H9 (cell line): ENCODE measurements around the gene RPL5. TPM values are rescaled to one million over a fixed set of nuclear protein-coding genes. Genes with fewer than 3 reads are reported as not detected.

Experiments
- DNase-seq: peaks from one replicate; pipeline ENCODE4 v3.0.0-alpha.2; 2017
- H2AFZ ChIP-seq: one replicate; pipeline ENCODE4 v1.6.1; 2013; ENCODE audit warnings: mild to moderate bottlenecking, low read length, control low read depth, moderate library complexity
- H2AK5ac ChIP-seq: 2 replicates; pipeline ENCODE4 v1.6.1; 2013; ENCODE audit warnings: low read length, control low read depth, mixed read lengths; ENCODE audit not compliant: insufficient read length
- H2BK120ac ChIP-seq: one replicate; pipeline ENCODE4 v1.6.1; 2013; ENCODE audit warnings: low read depth, mild to moderate bottlenecking, low read length, control low read depth, inconsistent platforms; ENCODE audit not compliant: poor library complexity, severe bottlenecking
- H2BK12ac ChIP-seq: 2 replicates; pipeline ENCODE4 v1.6.1; 2013; ENCODE audit warnings: low read length, control low read depth, mixed read lengths, low read depth; ENCODE audit not compliant: insufficient read length
- H2BK15ac ChIP-seq: 2 replicates; pipeline ENCODE4 v1.6.1; 2013; ENCODE audit warnings: low read depth, low read length, control low read depth
- H2BK20ac ChIP-seq: one replicate; pipeline ENCODE4 v1.6.1; 2013; ENCODE audit warnings: low read depth, mild to moderate bottlenecking, low read length, control low read depth, inconsistent platforms; ENCODE audit not compliant: poor library complexity, severe bottlenecking
- H2BK5ac ChIP-seq: 2 replicates; pipeline ENCODE4 v1.6.1; 2013; ENCODE audit warnings: low read length, control low read depth, mixed read lengths; ENCODE audit not compliant: insufficient read length
- H3K14ac ChIP-seq: 2 replicates; pipeline ENCODE4 v1.6.1; 2013; ENCODE audit warnings: low read length, control low read depth; ENCODE audit not compliant: insufficient read depth
- H3K18ac ChIP-seq: 2 replicates; pipeline ENCODE4 v1.6.1; 2013; ENCODE audit warnings: low read depth, mild to moderate bottlenecking, mixed read lengths, low read length, control low read depth; ENCODE audit not compliant: insufficient read length
- H3K23ac ChIP-seq: 2 replicates; pipeline ENCODE4 v1.6.1; 2013; ENCODE audit warnings: low read length, control low read depth, mixed read lengths, low read depth; ENCODE audit not compliant: insufficient read length
- H3K23me2 ChIP-seq: 2 replicates; pipeline ENCODE4 v1.6.1; 2013; ENCODE audit warnings: low read depth, mild to moderate bottlenecking, mixed read lengths, low read length, control low read depth; ENCODE audit not compliant: insufficient read length, poor library complexity, severe bottlenecking
- H3K27ac ChIP-seq: 2 replicates; pipeline ENCODE4 v1.5.1; 2013; ENCODE audit warnings: low read length, control low read depth, mixed read lengths, low read depth; ENCODE audit not compliant: insufficient read length
- H3K27me3 ChIP-seq: 2 replicates; pipeline ENCODE4 v1.6.1; 2013; ENCODE audit warnings: low read length, control low read depth, inconsistent platforms; ENCODE audit not compliant: insufficient read depth
- H3K4ac ChIP-seq: 2 replicates; pipeline ENCODE4 v1.6.1; 2013; ENCODE audit warnings: low read depth, mild to moderate bottlenecking, control low read depth, inconsistent platforms, low read length, moderate library complexity
- H3K4me1 ChIP-seq: 2 replicates; pipeline ENCODE4 v1.6.1; 2013; ENCODE audit warnings: low read length, control low read depth, inconsistent platforms; ENCODE audit not compliant: insufficient read depth
- H3K4me2 ChIP-seq: 2 replicates; pipeline ENCODE4 v1.6.1; 2013; ENCODE audit warnings: low read length, control low read depth, mixed read lengths; ENCODE audit not compliant: insufficient read length, insufficient read depth
- H3K56ac ChIP-seq: 2 replicates; pipeline ENCODE4 v1.6.1; 2013; ENCODE audit warnings: low read depth, mild to moderate bottlenecking, mixed read lengths, low read length, control low read depth; ENCODE audit not compliant: insufficient read length
- H3K79me1 ChIP-seq: 2 replicates; pipeline ENCODE4 v1.6.1; 2013; ENCODE audit warnings: low read depth, mild to moderate bottlenecking, moderate library complexity, low read length, control low read depth, inconsistent platforms; ENCODE audit not compliant: insufficient read depth, poor library complexity, severe bottlenecking
- H3K79me2 ChIP-seq: 2 replicates; pipeline ENCODE4 v1.6.1; 2013; ENCODE audit warnings: low read length, control low read depth, inconsistent platforms; ENCODE audit not compliant: insufficient read depth
- H3K9ac ChIP-seq: 2 replicates; pipeline ENCODE4 v1.6.1; 2013; ENCODE audit warnings: low read length, control low read depth, mixed read lengths; ENCODE audit not compliant: insufficient read length; ENCODE audit errors: extremely low read depth
- H3K9me3 ChIP-seq: one replicate; pipeline ENCODE4 v1.6.1; 2013; ENCODE audit warnings: low read depth, low read length, inconsistent platforms; ENCODE audit not compliant: control insufficient read depth
- H3T11ph ChIP-seq: one replicate; pipeline ENCODE4 v1.6.1; 2013; ENCODE audit warnings: mild to moderate bottlenecking, low read length, control low read depth, inconsistent platforms
- H4K20me1 ChIP-seq: one replicate; pipeline ENCODE4 v1.6.1; 2013; ENCODE audit not compliant: control insufficient read depth, insufficient read length, insufficient read depth
- H4K5ac ChIP-seq: 2 replicates; pipeline ENCODE4 v1.6.1; 2013; ENCODE audit warnings: low read depth, mild to moderate bottlenecking, mixed read lengths, low read length, control low read depth; ENCODE audit not compliant: insufficient read length
- H4K8ac ChIP-seq: replicated peaks from 2 replicates; pipeline ENCODE4 v1.6.1; 2013; ENCODE audit warnings: low read length, control low read depth, mixed read lengths, low read depth; ENCODE audit not compliant: insufficient read length
- H4K91ac ChIP-seq: 2 replicates; pipeline ENCODE4 v1.6.1; 2013; ENCODE audit warnings: low read depth, mild to moderate bottlenecking, moderate library complexity, mixed read lengths, low read length, control low read depth; ENCODE audit not compliant: insufficient read length
- H3K27ac Mint-ChIP-seq, 3 experiments: 2 replicates in 2 of 3; 3 replicates in 1 of 3; pipeline ENCODE4 v1.8.0; 2020 to 2021; ENCODE audit warnings: mixed read lengths in 3 of 3, mild to moderate bottlenecking in 1 of 3, moderate library complexity in 1 of 3
- H3K27me3 Mint-ChIP-seq: 2 replicates; pipeline ENCODE4 v1.8.0; 2021; ENCODE audit warnings: low read depth, mild to moderate bottlenecking, moderate library complexity, mixed read lengths
- H3K36me3 Mint-ChIP-seq, 3 experiments: 2 replicates in 2 of 3; 3 replicates in 1 of 3; pipeline ENCODE4 v1.8.0; 2020 to 2021; ENCODE audit warnings: low read depth in 3 of 3, mixed read lengths in 3 of 3; ENCODE audit not compliant: insufficient read depth in 1 of 3
- H3K4me1 Mint-ChIP-seq, 2 experiments: 2 replicates each; pipeline ENCODE4 v1.8.0; 2020; ENCODE audit warnings: mixed read lengths in 2 of 2
- H3K4me3 Mint-ChIP-seq, 2 experiments: 2 replicates in 1 of 2; 3 replicates in 1 of 2; pipeline ENCODE4 v1.8.0; 2020 to 2021; ENCODE audit warnings: mild to moderate bottlenecking in 2 of 2, mixed read lengths in 2 of 2, moderate library complexity in 1 of 2
- H3K9me3 Mint-ChIP-seq, 2 experiments: 2 replicates in 1 of 2; 3 replicates in 1 of 2; pipeline ENCODE4 v1.8.0; 2020; ENCODE audit warnings: mild to moderate bottlenecking in 2 of 2, mixed read lengths in 2 of 2, moderate library complexity in 1 of 2
- CTCF ChIP-seq: fragments of 200-600 bp; sonication (generic); conservative IDR thresholded peaks from 3 replicates; pipeline ENCODE4 v1.8.0; 2021; ENCODE audit warnings: antibody characterized with exemption, mild to moderate bottlenecking
- WGBS: extraction: QIAGEN DNeasy Blood & Tissue Kit; methylation state at CpG from one replicate; pipeline ENCODE4 v1.1.7; 2013; ENCODE audit warnings: missing lambda C conversion rate, low lambda C conversion rate, mixed read lengths; ENCODE audit not compliant: insufficient read length; ENCODE audit errors: extremely low coverage; 5-methylcytosine and 5-hydroxymethylcytosine counted together
- total RNA-seq: library from RNA; stranded (reverse); gene quantifications from 2 replicates; pipeline ENCODE4 v1.2.1, GENCODE V29; 2021

Gene RPL5
- total RNA-seq, 1 experiment from 2014 or later: 1,608 TPM

GRCh38 chr1:92820551-92820950 is 11.3 kb upstream of the RPL5 start:
- no peak overlapping the region for H2BK120ac ChIP-seq
- H3K9me3 Mint-ChIP-seq: no peaks in the 10 kb centered on the region
- no peaks in the 10 kb centered on the region for H3K79me2 ChIP-seq
- no peak for DNase-seq
- no peak overlapping the region for H4K8ac ChIP-seq
- H3K4ac ChIP-seq: no peak overlapping the region
- no peak for TF ChIP-seq CTCF
- H3K79me1 ChIP-seq: no peaks in the 10 kb centered on the region
- no peak overlapping the region for H3K27ac ChIP-seq
- H2AFZ ChIP-seq: no peak overlapping the region
- H4K20me1 ChIP-seq: no peaks in the 10 kb centered on the region
- H3K23ac ChIP-seq: no peak overlapping the region
- no peak overlapping the region for H3K9ac ChIP-seq
- H3K4me1 Mint-ChIP-seq: no peaks in the 10 kb centered on the region
- H2BK12ac ChIP-seq: no peak overlapping the region
- H3K27me3 Mint-ChIP-seq: no peaks in the 10 kb centered on the region
- H3K23me2 ChIP-seq: no peaks in the 10 kb centered on the region
- no peaks in the 10 kb centered on the region for H3K36me3 Mint-ChIP-seq
- H3K4me3 Mint-ChIP-seq: no peak overlapping the region
- H4K91ac ChIP-seq: no peak overlapping the region
- no peak overlapping the region for H3K18ac ChIP-seq
- H3K56ac ChIP-seq: no peak overlapping the region
- no CpG with 5 or more reads among the region's 3 CpGs for WGBS
- H3K9me3 ChIP-seq: no peaks in the 10 kb centered on the region
- H3K4me1 ChIP-seq: no peaks in the 10 kb centered on the region
- no peak overlapping the region for H3T11ph ChIP-seq
- H2BK15ac ChIP-seq: no peak overlapping the region
- no peak overlapping the region for H2AK5ac ChIP-seq
- no peak overlapping the region for H3K4me2 ChIP-seq
- H2BK20ac ChIP-seq: no peak overlapping the region
- H3K27ac Mint-ChIP-seq: no peak overlapping the region
- no peaks in the 10 kb centered on the region for H3K27me3 ChIP-seq
- H4K5ac ChIP-seq: no peak overlapping the region
- H3K14ac ChIP-seq: no peak overlapping the region
- H2BK5ac ChIP-seq: no peak overlapping the region
